OCI-LY7 (cell line): Measurements from ENCODE around the gene ARV1.
"Not testable (repeated sequence)": the region's sequence is repeated elsewhere in the genome, so short reads cannot be mapped to it uniquely, and the experiment has no call there.

Experiments
- EZH2phosphoT487 ChIP-seq: fragments of 200-600 bp; sonication (generic); IDR thresholded peaks from 2 replicates; pipeline ENCODE4 v1.6.1; 2018; ENCODE audit warnings: low read depth, borderline replicate concordance, mild to moderate bottlenecking, mixed run types, antibody characterized with exemption, low read length, moderate library complexity, mixed read lengths
- TF ChIP-seq, protein P1 (sequence below): fragments of 200-600 bp; sonication (generic); conservative IDR thresholded peaks from 2 replicates; pipeline ENCODE4 v1.5.1; 2014; ENCODE audit warnings: mild to moderate bottlenecking, antibody characterized with exemption, low read length, moderate library complexity, mixed read lengths

DNA sequence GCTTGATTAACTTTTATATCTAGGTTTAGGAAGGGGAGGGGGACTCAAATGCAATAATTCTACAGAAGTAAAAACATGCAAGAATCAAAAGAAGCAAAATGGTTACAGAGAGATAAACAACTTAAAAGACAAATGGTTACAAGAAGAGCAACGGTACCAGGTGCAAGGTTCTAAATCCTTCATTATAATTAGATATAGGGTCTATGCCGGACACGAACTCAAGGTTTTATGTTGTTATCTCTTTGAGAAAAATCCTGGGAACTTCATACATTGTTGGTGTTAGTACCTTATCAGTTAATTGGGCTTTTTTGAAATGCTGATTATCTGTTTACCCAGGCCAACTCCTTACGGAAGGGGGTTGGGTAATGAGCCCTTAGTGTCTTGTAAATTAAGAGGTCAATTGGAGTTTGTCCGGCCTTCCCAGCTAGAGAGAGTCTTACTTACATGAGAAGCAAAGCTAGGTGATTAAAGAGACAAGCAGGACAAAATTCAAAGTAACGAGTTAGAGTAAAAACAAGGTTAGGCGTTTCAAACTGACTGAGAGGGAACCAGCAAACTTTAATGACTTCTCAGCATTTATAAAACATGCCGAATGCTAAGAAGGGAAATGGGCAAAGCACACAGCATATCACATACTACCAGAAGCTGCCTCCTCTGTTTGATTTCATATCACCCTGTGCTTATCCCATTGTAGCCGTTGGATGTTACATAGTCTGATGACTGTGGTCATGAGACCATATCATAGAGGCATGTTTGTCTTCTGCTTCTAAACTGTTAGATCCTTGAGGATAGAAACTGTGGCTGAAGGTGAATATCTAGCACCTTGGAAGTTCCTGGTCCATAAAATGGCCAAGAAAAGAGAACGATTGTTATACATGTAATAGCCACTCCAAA lies 6.0 kb downstream of the ARV1 start:
- TF ChIP-seq, protein P1, sequence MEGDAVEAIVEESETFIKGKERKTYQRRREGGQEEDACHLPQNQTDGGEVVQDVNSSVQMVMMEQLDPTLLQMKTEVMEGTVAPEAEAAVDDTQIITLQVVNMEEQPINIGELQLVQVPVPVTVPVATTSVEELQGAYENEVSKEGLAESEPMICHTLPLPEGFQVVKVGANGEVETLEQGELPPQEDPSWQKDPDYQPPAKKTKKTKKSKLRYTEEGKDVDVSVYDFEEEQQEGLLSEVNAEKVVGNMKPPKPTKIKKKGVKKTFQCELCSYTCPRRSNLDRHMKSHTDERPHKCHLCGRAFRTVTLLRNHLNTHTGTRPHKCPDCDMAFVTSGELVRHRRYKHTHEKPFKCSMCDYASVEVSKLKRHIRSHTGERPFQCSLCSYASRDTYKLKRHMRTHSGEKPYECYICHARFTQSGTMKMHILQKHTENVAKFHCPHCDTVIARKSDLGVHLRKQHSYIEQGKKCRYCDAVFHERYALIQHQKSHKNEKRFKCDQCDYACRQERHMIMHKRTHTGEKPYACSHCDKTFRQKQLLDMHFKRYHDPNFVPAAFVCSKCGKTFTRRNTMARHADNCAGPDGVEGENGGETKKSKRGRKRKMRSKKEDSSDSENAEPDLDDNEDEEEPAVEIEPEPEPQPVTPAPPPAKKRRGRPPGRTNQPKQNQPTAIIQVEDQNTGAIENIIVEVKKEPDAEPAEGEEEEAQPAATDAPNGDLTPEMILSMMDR = not testable (repeated sequence)
- TF ChIP-seq EZH2phosphoT487 = not testable (repeated sequence)
